ENCODE results near the gene ADD2. TPM values are rescaled to one million over a fixed set of nuclear protein-coding genes. Genes with fewer than 3 reads are reported as not detected.

ADD2 gene
- total RNA-seq, 1 experiment from 2014 or later = 3.5 TPM

DNA sequence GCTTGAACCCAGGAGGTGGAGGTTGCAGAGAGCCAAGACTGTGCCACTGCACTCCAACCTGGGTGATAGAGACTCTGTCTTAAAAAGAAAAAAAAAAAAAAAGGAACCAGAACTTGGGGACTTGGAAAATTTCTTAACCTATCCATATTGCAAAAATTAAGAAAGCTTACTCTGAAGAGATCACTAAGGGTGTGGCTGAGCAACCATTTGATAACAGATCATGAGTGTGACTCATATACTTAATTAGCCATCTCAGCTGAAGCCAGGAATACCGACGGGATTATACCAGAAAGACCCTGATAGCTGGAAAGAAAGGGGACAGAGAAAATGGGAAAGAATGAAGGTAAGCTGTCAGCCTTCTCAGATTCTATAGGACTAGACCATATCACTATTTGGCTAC, 7.1 kb upstream of the ADD2 start:
- no peak overlapping the region for H3K4me3 ChIP-seq
- peaks cover 9% of the 10 kb centered on the region; the same call in 1 of the 2 replicates for H3K27me3 ChIP-seq (ENCODE audit: insufficient read depth, low read depth)
- H3K36me3 ChIP-seq (ENCODE audit: low read depth) = no peaks in the 10 kb centered on the region
- H3K79me2 ChIP-seq (ENCODE audit: low read depth) = no peaks in the 10 kb centered on the region
- H2AFZ ChIP-seq = no peak overlapping the region
- H3K9me2 ChIP-seq (ENCODE audit: insufficient read depth) = no peaks in the 10 kb centered on the region
- intact Hi-C loops (cut with micrococcal nuclease; ENCODE audit: unreplicated experiment) = no loop called here
- no peak overlapping the region for H3K27ac ChIP-seq
- no peak for DNase-seq
- ChIA-PET CTCF (interaction anchor here (0.7 kb wide), 1 partner anchor 413 kb away, joined by 6 read pairs; no protein-coding TSS in a partner anchor), POLR2A (ENCODE audit: unreplicated experiment) (interaction anchor here (0.6 kb wide), 1 partner anchor 14 kb away, joined by 11 read pairs; no protein-coding TSS in a partner anchor)
- H3K4me2 ChIP-seq = no peak overlapping the region
- H3K4me1 ChIP-seq (replicated peaks; ENCODE audit: insufficient read depth) = peaks cover 7% of the 10 kb centered on the region
- H3F3A ChIP-seq (ENCODE audit: insufficient read depth, low read depth) = no peaks in the 10 kb centered on the region
- no TSS peak for BruUV-seq (replicated peaks)
- H4K20me1 ChIP-seq (ENCODE audit: insufficient read depth) = no peaks in the 10 kb centered on the region
- no peaks in the 10 kb centered on the region for H3K9me3 ChIP-seq (ENCODE audit: insufficient read depth, low read depth)
- TF ChIP-seq EZH2 (IDR thresholded peaks at IDR 0.05; ENCODE audit: low read depth) = no peak
- TF ChIP-seq, protein P1, sequence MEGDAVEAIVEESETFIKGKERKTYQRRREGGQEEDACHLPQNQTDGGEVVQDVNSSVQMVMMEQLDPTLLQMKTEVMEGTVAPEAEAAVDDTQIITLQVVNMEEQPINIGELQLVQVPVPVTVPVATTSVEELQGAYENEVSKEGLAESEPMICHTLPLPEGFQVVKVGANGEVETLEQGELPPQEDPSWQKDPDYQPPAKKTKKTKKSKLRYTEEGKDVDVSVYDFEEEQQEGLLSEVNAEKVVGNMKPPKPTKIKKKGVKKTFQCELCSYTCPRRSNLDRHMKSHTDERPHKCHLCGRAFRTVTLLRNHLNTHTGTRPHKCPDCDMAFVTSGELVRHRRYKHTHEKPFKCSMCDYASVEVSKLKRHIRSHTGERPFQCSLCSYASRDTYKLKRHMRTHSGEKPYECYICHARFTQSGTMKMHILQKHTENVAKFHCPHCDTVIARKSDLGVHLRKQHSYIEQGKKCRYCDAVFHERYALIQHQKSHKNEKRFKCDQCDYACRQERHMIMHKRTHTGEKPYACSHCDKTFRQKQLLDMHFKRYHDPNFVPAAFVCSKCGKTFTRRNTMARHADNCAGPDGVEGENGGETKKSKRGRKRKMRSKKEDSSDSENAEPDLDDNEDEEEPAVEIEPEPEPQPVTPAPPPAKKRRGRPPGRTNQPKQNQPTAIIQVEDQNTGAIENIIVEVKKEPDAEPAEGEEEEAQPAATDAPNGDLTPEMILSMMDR (conservative IDR thresholded peaks at IDR 0.05) = no peak

DNA sequence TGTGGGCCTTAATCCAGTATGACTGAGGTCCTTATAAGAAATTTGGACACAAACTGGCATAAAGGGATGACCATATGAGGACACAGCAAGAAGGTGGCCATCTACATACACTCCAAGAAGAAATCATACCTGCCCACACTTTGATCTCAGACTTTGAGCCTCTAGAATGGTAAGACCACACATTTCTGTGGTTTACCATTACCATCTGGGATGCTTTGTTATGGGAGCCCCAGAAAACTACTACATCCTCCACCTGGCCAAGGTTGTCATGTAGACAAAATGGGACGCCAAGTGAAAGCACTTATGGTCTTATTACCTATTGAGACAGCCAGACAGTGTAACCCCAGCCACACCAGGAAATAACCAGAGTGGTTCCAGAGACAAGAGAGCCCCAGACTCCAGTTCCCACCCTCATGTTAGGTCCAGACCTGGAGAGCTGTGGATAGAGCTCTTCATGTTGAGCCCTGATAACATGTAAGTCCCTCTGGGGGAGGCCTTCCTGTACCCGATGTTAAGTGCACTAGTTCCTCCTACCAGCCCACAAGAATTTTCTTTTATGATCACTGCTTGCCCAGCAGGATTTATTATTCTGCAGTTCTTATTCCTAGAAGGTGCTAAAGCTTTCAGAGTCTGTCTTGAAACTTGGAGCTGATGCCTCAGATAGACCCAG, 4.6 kb upstream of the ADD2 start:
- no TSS peak for BruUV-seq (replicated peaks)
- no peak overlapping the region for H3K4me3 ChIP-seq
- H3K9me2 ChIP-seq (ENCODE audit: insufficient read depth) = no peaks in the 10 kb centered on the region
- H3K4me1 ChIP-seq (replicated peaks; ENCODE audit: insufficient read depth) = peaks cover 6% of the 10 kb centered on the region
- CTCF ChIA-PET = no interaction called here
- no peaks in the 10 kb centered on the region for H4K20me1 ChIP-seq (ENCODE audit: insufficient read depth)
- H2AFZ ChIP-seq = no peak overlapping the region
- no peak for DNase-seq
- H3K27ac ChIP-seq = no peak overlapping the region
- intact Hi-C loops (cut with micrococcal nuclease; ENCODE audit: unreplicated experiment) = no loop called here
- no peaks in the 10 kb centered on the region for H3F3A ChIP-seq (ENCODE audit: insufficient read depth, low read depth)
- H3K36me3 ChIP-seq (ENCODE audit: low read depth) = no peaks in the 10 kb centered on the region
- POLR2A ChIA-PET (ENCODE audit: unreplicated experiment) = no interaction called here
- H3K9me3 ChIP-seq (ENCODE audit: insufficient read depth, low read depth) = no peaks in the 10 kb centered on the region
- no peak for TF ChIP-seq EZH2 (IDR thresholded peaks at IDR 0.05; ENCODE audit: low read depth)
- TF ChIP-seq, protein P1 (conservative IDR thresholded peaks at IDR 0.05) = no peak
- no peaks in the 10 kb centered on the region for H3K79me2 ChIP-seq (ENCODE audit: low read depth)
- peaks cover 27% of the 10 kb centered on the region; the same call in 1 of the 2 replicates for H3K27me3 ChIP-seq (ENCODE audit: insufficient read depth, low read depth)
- H3K4me2 ChIP-seq = no peak overlapping the region

DNA sequence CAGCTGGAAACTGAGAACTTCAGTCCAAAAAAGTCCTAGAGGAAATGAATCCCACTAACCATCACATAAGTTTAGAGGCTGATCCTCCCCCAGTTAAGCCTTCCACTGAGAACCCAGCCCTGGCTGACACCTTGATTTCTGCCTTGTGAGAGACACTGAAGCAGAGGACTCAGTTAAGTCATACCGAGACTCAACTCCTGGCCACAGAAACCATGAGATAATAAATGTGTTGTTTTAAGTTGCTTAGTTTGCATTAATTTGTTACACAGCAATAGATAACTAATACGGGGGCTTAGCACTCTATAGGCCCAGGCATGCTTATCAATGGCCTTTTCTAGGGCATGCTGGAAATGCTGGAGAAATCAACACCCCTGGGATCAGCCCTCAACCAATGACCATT, 3.4 kb upstream of the ADD2 start:
- ChIA-PET CTCF (no interaction called here), POLR2A (ENCODE audit: unreplicated experiment) (interaction anchor here (0.7 kb wide), 1 partner anchor 994 kb away, joined by 5 read pairs; no protein-coding TSS in a partner anchor)
- Histone ChIP-seq H3K27me3 (ENCODE audit: insufficient read depth, low read depth) (peaks cover 31% of the 10 kb centered on the region; the same call in 1 of the 2 replicates), H3K36me3 (ENCODE audit: low read depth) (no peaks in the 10 kb centered on the region), H2AFZ (no peak overlapping the region), H3K9me2 (ENCODE audit: insufficient read depth) (no peaks in the 10 kb centered on the region), H3F3A (ENCODE audit: insufficient read depth, low read depth) (no peaks in the 10 kb centered on the region), H3K4me1 (replicated peaks; ENCODE audit: insufficient read depth) (no peaks in the 10 kb centered on the region), H3K4me2 (no peak overlapping the region), H3K9me3 (ENCODE audit: insufficient read depth, low read depth) (no peaks in the 10 kb centered on the region), H3K79me2 (ENCODE audit: low read depth) (no peaks in the 10 kb centered on the region), H3K4me3 (no peak overlapping the region), H4K20me1 (ENCODE audit: insufficient read depth) (no peaks in the 10 kb centered on the region), H3K27ac (no peak overlapping the region)
- intact Hi-C loops (cut with micrococcal nuclease; ENCODE audit: unreplicated experiment) = no loop called here
- DNase-seq = no peak
- TF ChIP-seq, protein P1 (conservative IDR thresholded peaks at IDR 0.05) = no peak
- TF ChIP-seq EZH2 (IDR thresholded peaks at IDR 0.05; ENCODE audit: low read depth) = no peak
- no TSS peak for BruUV-seq (replicated peaks)

Measured in PC-9 (cell line).